ELR (cell line): ENCODE data around the gene KCNQ1.
A peak's percentile ranks its signal among the peaks of the same experiment; 100 is the strongest.

ENCODE experiments used
- DNase-seq: peaks from one replicate; pipeline ENCODE4 v3.0.0-alpha.2; 2015; ENCODE audit warnings: low read depth

KCNQ1 gene

GRCh38 chr11:2779981-2780849, 335.4 kb downstream of the KCNQ1 start:
- no peak for DNase-seq

- DNase-seq = no peak
Measured at GRCh38 chr11:2780850-2781407, 336.1 kb downstream of the KCNQ1 start.

GRCh38 chr11:2781408-2782274, 336.8 kb downstream of the KCNQ1 start:
- DNase-seq = no peak

GRCh38 chr11:2782769-2783168, 338.0 kb downstream of the KCNQ1 start:
- DNase-seq = no peak

GRCh38 chr11:2783536-2784082, 338.8 kb downstream of the KCNQ1 start:
- DNase-seq = peak; percentile 16

- no peak for DNase-seq
Measured at GRCh38 chr11:2787816-2788167, 343.0 kb downstream of the KCNQ1 start.

GRCh38 chr11:2788168-2789071, 343.6 kb downstream of the KCNQ1 start:
- DNase-seq = no peak

- DNase-seq = no peak
Measured at GRCh38 chr11:2789331-2789730, 344.5 kb downstream of the KCNQ1 start.

GRCh38 chr11:2789791-2790567, 345.2 kb downstream of the KCNQ1 start:
- no peak for DNase-seq

- no peak for DNase-seq
Measured at GRCh38 chr11:2790568-2790921, 345.7 kb downstream of the KCNQ1 start.

- DNase-seq = no peak
Measured at GRCh38 chr11:2791139-2791520, 346.3 kb downstream of the KCNQ1 start.

GRCh38 chr11:2791521-2792380, 346.9 kb downstream of the KCNQ1 start:
- no peak for DNase-seq

- no peak for DNase-seq
Measured at GRCh38 chr11:2792381-2793250, 347.8 kb downstream of the KCNQ1 start.

GRCh38 chr11:2793701-2794045, 348.9 kb downstream of the KCNQ1 start:
- no peak for DNase-seq

- DNase-seq = no peak
Measured at GRCh38 chr11:2794046-2794967, 349.5 kb downstream of the KCNQ1 start.

GRCh38 chr11:2794968-2795322, 350.1 kb downstream of the KCNQ1 start:
- DNase-seq = no peak

- no peak for DNase-seq
Measured at GRCh38 chr11:2795491-2795991, 350.7 kb downstream of the KCNQ1 start.

- DNase-seq = no peak
Measured at GRCh38 chr11:2796091-2796490, 351.3 kb downstream of the KCNQ1 start.
